ENCODE measurements around the gene ENO1. TPM values are rescaled to one million over a fixed set of nuclear protein-coding genes. Genes with fewer than 3 reads are reported as not detected.

Gene ENO1
- total RNA-seq, 2 donors from 2014 or later: 1,263 to 1,351 TPM

DNA sequence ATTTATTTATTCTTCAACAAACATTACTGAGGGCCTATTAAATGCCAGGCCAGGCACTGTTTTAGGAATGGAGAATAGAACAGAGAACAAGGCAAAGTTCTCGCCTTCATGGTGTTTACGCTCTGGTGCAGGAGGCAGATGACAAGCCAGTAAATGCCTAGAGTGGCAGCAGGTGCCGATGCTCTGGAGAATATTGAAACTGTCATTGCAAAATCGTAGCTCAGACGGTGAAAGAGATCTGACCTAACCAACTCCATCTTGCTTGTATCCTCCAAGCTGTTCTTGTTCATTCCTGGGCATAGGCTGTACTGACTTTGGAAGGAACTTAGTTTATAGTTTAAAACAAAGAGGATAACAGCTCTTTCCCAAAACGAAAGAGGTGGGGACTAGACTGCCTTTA is 13.5 kb upstream of the ENO1 start:
- 91 to 94% methylated on average over 5 to 6 of the region's 6 CpGs for WGBS, 2 experiments (ENCODE audit: insufficient coverage in 1 of 2, insufficient read length in 1 of 2)

DNA sequence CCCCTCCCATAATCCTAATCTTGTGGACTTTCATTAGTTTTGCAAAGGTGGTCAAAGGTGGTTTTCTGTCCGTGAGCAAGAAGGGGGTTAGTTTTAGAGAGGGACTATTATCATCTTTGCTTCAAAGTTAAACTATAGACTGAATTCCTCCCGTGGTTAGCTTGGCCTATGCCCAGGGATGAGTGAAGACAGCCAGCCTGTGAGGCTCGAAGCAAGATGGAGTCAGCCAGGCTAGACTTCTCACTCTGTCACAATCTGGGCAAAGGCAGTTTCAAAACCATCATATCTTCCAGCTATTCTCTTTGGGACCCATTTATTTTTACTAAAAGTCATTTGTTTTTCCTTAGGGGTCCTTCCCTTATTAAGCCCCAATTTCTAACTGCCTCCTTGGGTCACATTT is 12.9 kb upstream of the ENO1 start:
- Mint-ChIP-seq H3K4me1 (peaks cover 5% of the 10 kb centered on the region), H3K36me3 (ENCODE audit: low read depth) (no peaks in the 10 kb centered on the region), H3K27ac (no peak overlapping the region), H3K4me3 (no peak overlapping the region), H3K9me3 (no peaks in the 10 kb centered on the region), H3K27me3 (ENCODE audit: insufficient read depth) (peaks cover 2% of the 10 kb centered on the region)
- no peaks in the 10 kb centered on the region for H3K36me3 ChIP-seq (ENCODE audit: control insufficient read depth, insufficient read depth, low read length)
- no peaks in the 10 kb centered on the region for H3K27me3 ChIP-seq (ENCODE audit: control insufficient read depth, insufficient read depth, low read length, poor library complexity, severe bottlenecking)
- WGBS, 2 experiments (ENCODE audit: insufficient coverage in 1 of 2, insufficient read length in 1 of 2): 89 to 94% methylated on average over 2 to 3 of the region's 3 CpGs
- H3K9me3 ChIP-seq (ENCODE audit: control insufficient read depth, low read length): no peaks in the 10 kb centered on the region
- H3K4me1 ChIP-seq (ENCODE audit: control insufficient read depth, insufficient read depth, low read length): peaks cover 4% of the 10 kb centered on the region
- H3K9ac ChIP-seq (ENCODE audit: extremely low read depth, low read length, poor library complexity, severe bottlenecking): no peak overlapping the region
- no peak overlapping the region for H3K4me3 ChIP-seq (ENCODE audit: low read length)
- H3K27ac ChIP-seq (ENCODE audit: low read depth, low read length): no peak overlapping the region
- TF ChIP-seq, protein P1, sequence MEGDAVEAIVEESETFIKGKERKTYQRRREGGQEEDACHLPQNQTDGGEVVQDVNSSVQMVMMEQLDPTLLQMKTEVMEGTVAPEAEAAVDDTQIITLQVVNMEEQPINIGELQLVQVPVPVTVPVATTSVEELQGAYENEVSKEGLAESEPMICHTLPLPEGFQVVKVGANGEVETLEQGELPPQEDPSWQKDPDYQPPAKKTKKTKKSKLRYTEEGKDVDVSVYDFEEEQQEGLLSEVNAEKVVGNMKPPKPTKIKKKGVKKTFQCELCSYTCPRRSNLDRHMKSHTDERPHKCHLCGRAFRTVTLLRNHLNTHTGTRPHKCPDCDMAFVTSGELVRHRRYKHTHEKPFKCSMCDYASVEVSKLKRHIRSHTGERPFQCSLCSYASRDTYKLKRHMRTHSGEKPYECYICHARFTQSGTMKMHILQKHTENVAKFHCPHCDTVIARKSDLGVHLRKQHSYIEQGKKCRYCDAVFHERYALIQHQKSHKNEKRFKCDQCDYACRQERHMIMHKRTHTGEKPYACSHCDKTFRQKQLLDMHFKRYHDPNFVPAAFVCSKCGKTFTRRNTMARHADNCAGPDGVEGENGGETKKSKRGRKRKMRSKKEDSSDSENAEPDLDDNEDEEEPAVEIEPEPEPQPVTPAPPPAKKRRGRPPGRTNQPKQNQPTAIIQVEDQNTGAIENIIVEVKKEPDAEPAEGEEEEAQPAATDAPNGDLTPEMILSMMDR (conservative IDR thresholded peaks at IDR 0.05): no peak
- DNase-seq: no peak

More for the DNA sequence above, 13.5 kb upstream of the ENO1 start:
- Mint-ChIP-seq H3K4me1 (peaks cover 4% of the 10 kb centered on the region), H3K27me3 (ENCODE audit: insufficient read depth) (peaks cover 2% of the 10 kb centered on the region), H3K27ac (no peak overlapping the region), H3K4me3 (no peak overlapping the region), H3K36me3 (ENCODE audit: low read depth) (no peaks in the 10 kb centered on the region), H3K9me3 (no peaks in the 10 kb centered on the region)
- Histone ChIP-seq H3K9me3 (ENCODE audit: control insufficient read depth, low read length) (no peaks in the 10 kb centered on the region), H3K4me3 (ENCODE audit: low read length) (no peak overlapping the region), H3K36me3 (ENCODE audit: control insufficient read depth, insufficient read depth, low read length) (no peaks in the 10 kb centered on the region), H3K9ac (ENCODE audit: extremely low read depth, low read length, poor library complexity, severe bottlenecking) (no peak overlapping the region), H3K4me1 (ENCODE audit: control insufficient read depth, insufficient read depth, low read length) (peaks cover 4% of the 10 kb centered on the region), H3K27ac (ENCODE audit: low read depth, low read length) (no peak overlapping the region), H3K27me3 (ENCODE audit: control insufficient read depth, insufficient read depth, low read length, poor library complexity, severe bottlenecking) (no peaks in the 10 kb centered on the region)
- TF ChIP-seq, protein P1 (conservative IDR thresholded peaks at IDR 0.05): no peak
- DNase-seq: no peak

DNA sequence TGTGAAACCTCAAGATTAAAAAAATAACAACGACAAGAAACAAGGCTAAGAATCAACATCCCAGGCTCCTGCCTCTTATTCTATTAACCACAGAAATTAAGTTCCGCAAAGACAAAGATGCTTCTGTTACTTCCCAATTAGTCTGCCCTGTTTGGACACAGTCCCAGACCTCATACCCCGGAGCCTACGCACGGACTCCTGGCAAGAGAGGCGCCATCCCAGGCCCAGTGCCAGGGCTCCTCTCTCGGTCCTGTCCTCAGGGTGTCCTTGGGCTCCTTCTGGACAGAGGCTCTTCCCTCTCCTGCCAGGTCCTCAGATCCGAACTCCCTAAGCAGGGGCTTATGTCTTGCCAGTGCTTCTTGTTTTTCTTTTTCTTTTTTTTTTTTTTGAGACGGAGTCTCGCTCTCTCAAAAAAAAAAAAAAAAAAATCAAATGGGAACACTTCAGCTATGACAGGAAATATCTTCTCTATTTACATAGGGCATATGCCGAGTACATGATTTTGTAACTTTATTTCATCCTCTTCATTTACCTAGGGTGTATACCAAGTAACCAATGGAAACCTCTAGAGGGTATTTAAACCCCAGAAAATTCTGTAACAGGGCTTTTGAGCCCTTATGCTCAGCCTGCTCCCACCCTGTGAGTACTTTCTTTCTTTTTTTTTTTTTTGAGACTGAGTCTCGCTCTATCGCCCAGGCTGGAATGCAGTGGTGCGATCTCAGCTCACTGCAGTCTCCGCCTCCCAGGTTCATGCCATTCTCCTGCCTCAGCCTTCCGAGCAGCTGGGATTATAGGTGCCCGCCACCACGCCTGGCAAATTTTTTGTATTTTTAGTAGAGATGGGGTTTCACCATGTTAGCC is 11.7 kb upstream of the ENO1 start:
- Mint-ChIP-seq H3K27ac (no peak overlapping the region), H3K36me3 (ENCODE audit: low read depth) (no peaks in the 10 kb centered on the region), H3K27me3 (ENCODE audit: insufficient read depth) (peaks cover 2% of the 10 kb centered on the region), H3K4me1 (peaks cover 17% of the 10 kb centered on the region), H3K4me3 (no peak overlapping the region), H3K9me3 (no peaks in the 10 kb centered on the region)
- DNase-seq: no peak
- Histone ChIP-seq H3K4me1 (ENCODE audit: control insufficient read depth, insufficient read depth, low read length) (no peaks in the 10 kb centered on the region), H3K27ac (ENCODE audit: low read depth, low read length) (no peak overlapping the region), H3K9me3 (ENCODE audit: control insufficient read depth, low read length) (no peaks in the 10 kb centered on the region), H3K9ac (ENCODE audit: extremely low read depth, low read length, poor library complexity, severe bottlenecking) (no peak overlapping the region), H3K27me3 (ENCODE audit: control insufficient read depth, insufficient read depth, low read length, poor library complexity, severe bottlenecking) (no peaks in the 10 kb centered on the region), H3K4me3 (ENCODE audit: low read length) (no peak overlapping the region), H3K36me3 (ENCODE audit: control insufficient read depth, insufficient read depth, low read length) (no peaks in the 10 kb centered on the region)
- 83 to 86% methylated on average over 7 to 15 of the region's 18 CpGs for WGBS, 2 experiments (ENCODE audit: insufficient coverage in 1 of 2, insufficient read length in 1 of 2)
- TF ChIP-seq, protein P1 (conservative IDR thresholded peaks at IDR 0.05): no peak
